ENCODE measurements around the gene KIFAP3. TPM values are rescaled to one million over a fixed set of nuclear protein-coding genes. Genes with fewer than 3 reads are reported as not detected.

KIFAP3 gene
- total RNA-seq, 1 experiment from 2014 or later, result 3.8 TPM

- Histone ChIP-seq H3K79me1 (ENCODE audit: insufficient read depth, low read depth, low read length, poor library complexity, severe bottlenecking) (no peaks in the 10 kb centered on the region), H3K27ac (ENCODE audit: insufficient read length, low read depth, low read length) (no peak overlapping the region), H3K4me2 (ENCODE audit: insufficient read depth, insufficient read length, low read length) (no peak overlapping the region)
Measured at GRCh38 chr1:170068923-170069322, 5.6 kb downstream of the KIFAP3 start.

More at GRCh38 chr1:170068923-170069322, 5.6 kb downstream of the KIFAP3 start:
- Histone ChIP-seq H3K23me2 (ENCODE audit: insufficient read length, low read depth, low read length, poor library complexity, severe bottlenecking) (peaks cover 2% of the 10 kb centered on the region), H3K79me2 (ENCODE audit: insufficient read depth, low read length) (no peaks in the 10 kb centered on the region), H3K14ac (ENCODE audit: insufficient read depth, low read length) (no peak overlapping the region), H4K91ac (ENCODE audit: insufficient read length, low read depth, low read length) (no peak overlapping the region), H3K4me1 (ENCODE audit: insufficient read depth, low read length) (no peaks in the 10 kb centered on the region), H2AFZ (ENCODE audit: low read length) (no peak overlapping the region), H4K20me1 (ENCODE audit: control insufficient read depth, insufficient read depth, insufficient read length) (no peaks in the 10 kb centered on the region), H4K8ac (replicated peaks; ENCODE audit: insufficient read length, low read depth, low read length) (no peak overlapping the region), H3K9ac (ENCODE audit: extremely low read depth, insufficient read length, low read length) (no peak overlapping the region), H3K9me3 (ENCODE audit: control insufficient read depth, low read depth, low read length) (no peaks in the 10 kb centered on the region), H2BK20ac (ENCODE audit: low read depth, low read length, poor library complexity, severe bottlenecking) (no peak overlapping the region), H2AK5ac (ENCODE audit: insufficient read length, low read length) (no peak overlapping the region), H3K18ac (ENCODE audit: insufficient read length, low read depth, low read length) (no peak overlapping the region), H3K23ac (ENCODE audit: insufficient read length, low read depth, low read length) (no peak overlapping the region), H2BK15ac (ENCODE audit: low read depth, low read length) (no peak overlapping the region), H3K56ac (ENCODE audit: insufficient read length, low read depth, low read length) (no peak overlapping the region), H2BK120ac (ENCODE audit: low read depth, low read length, poor library complexity, severe bottlenecking) (no peak overlapping the region), H2BK5ac (ENCODE audit: insufficient read length, low read length) (no peak overlapping the region), H3T11ph (ENCODE audit: low read length) (no peak overlapping the region), H4K5ac (ENCODE audit: insufficient read length, low read depth, low read length) (no peak overlapping the region), H3K4ac (ENCODE audit: low read depth, low read length) (no peak overlapping the region), H2BK12ac (ENCODE audit: insufficient read length, low read depth, low read length) (no peak overlapping the region), H3K27me3 (ENCODE audit: insufficient read depth, low read length) (no peaks in the 10 kb centered on the region)
- Mint-ChIP-seq H3K9me3 (no peaks in the 10 kb centered on the region), H3K27me3 (ENCODE audit: low read depth) (no peaks in the 10 kb centered on the region), H3K4me1 (peaks cover 6% of the 10 kb centered on the region in 2 experiments), H3K27ac (no peak overlapping the region), H3K36me3 (ENCODE audit: insufficient read depth in 1 of 3, low read depth in 3 of 3) (no peaks in the 10 kb centered on the region), H3K4me3 (no peak overlapping the region)
- no peak for DNase-seq
- TF ChIP-seq CTCF (conservative IDR thresholded peaks at IDR 0.05), result no peak

All from H9 (cell line).